Kidney tubule cell (primary cell): Measurements from ENCODE around the gene ARHGAP11A.

Source experiments
- DNase-seq: peaks from one replicate; pipeline ENCODE4 v3.0.0-alpha.2; 2018; ENCODE audit warnings: low spot score

The ARHGAP11A gene

DNA sequence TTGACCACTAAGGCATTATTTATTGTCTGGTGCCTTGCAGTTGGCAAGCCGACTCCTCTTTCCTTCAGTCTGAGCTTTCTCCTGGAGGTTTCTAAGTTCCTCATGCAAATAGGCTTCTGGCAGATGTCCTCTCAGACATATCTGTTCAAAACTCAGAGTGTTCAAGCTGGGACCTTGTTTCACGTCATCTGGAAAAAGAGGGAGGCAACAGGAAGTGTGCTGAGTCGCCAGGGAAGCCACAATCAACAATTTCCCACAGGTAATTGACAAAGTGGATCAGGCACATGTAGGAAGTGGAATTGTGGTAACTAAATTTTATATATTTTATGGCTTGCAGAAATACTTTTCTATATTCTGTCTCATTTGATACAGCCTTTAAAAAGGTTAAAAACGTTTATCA, 40.8 kb downstream of the ARHGAP11A start:
- no peak for DNase-seq

DNA sequence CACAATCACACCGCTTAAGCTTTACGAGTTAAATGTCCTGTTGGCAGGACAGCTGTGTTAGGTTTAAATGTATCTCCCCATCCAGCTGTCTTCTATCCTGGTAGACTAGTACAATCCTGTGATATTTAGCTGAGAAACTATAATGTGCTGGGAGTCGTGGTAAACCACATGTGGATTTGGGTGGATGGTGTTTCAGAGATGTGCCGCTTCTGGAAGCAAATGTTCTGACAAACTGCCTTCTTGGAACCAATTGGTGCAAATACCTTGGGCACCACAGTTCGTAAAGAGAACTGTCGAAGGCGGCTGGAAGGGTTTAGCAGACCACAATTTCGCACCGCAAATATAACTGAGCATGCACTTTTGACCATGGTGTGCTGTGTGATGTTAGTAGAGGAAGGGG, 41.2 kb downstream of the ARHGAP11A start:
- DNase-seq, result no peak

DNA sequence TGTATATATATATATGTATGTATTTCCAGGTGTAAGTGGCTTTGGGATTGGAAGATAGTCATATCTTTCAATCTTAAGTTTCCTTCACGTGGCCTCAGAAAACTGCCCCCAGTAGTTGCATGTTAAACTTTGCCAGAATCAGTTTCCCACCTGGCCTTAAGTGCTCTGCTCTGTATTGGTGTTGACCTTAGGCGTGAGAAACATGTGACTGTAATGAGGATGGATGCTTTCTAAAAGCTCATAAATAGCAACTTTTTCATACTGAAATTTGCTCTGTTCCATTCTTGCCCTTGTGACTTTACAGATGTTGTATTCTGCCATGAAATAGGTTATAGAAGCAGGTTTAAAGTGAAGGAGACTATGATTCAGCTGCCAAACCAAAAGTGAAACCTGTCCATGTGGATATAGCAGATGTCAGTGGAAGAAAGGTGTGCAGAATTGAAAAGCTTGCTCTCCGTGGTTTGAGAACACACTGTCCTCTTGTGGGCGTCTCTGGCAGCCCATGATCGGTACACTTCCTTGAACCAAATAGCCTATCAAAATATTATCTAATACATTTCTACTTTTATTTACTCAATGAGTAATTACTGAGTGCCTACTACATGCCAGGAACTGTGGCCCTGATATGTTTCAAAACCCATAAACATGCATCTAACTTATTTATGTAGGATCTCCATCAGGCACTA, 42.0 kb downstream of the ARHGAP11A start:
- DNase-seq, result peak; percentile 53

DNA sequence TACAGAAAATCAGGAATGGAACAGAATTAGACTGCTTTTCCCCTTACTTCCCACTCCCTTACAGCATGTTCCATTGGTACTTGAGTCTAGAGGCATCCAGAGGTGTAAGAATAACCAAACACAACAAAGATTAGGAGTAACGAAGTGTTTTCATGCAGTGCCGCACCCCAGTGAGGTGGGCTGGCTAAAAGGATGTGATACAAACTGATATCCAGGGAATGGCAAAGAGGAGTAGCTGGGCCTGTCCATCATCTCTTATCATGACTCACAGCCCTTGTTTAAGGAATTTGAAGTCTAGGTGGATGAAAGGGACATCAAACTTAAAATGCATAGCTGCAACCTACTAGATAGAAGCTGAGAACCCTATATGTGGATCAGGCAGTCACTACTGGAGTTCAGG, 42.6 kb downstream of the ARHGAP11A start:
- no peak for DNase-seq

DNA sequence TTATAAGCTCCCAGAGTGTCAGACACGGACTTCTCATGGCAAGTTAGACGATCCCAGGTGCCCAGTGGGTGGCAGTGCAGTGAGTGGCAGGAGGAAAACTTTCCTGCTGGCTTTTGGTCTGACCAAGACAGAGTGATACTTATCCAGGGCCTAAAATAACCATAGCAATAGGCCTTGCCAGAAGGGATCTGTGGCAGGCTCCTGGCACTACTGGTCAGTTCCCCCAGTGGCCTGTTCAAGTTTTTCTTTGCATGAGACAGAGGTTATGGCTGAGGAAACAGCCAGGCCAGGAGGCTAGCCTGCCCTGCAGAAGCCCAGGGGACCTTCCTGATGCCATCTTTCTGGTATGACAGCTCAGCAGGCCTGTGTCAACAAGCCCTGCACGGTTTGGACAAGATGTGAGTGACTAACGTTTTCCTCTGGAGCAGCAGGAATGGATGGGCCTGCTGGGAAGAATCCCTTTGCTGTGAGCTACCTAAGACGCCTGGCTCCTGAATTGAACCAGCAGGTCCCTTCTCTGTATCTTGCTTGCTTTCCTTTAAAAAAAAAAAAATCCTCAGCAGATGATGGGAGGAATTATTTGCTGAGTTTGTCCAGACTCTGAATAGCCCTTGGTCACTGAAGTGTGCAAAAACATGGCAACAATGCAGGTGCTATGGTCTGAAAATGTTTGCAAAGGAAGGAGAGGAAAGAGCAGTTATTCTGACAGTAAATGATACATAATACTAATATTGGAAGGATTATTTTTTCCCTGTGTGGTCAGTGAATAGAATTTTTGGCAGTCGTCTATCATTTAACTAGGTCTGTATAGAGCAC, 44.2 kb downstream of the ARHGAP11A start:
- peak; percentile 94 for DNase-seq

DNA sequence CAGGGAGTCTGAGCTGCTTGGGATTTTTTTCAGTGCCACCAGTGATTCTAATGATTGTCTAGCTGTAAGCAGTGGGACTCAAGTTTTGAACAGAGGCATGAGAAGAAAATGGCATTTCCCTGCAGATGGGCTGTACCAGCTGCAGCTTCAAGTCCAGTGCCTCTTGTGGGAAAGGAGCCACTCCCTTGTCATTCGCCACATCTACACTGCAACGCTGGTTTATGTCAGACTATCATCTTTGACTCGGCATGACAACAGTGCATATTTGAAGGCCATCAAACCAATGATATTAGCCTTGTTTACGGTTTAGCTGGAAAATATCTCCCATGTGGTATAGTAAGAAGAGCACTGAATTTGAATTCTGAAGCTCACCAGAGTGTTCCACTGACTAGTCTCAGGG, 48.4 kb downstream of the ARHGAP11A start:
- DNase-seq, result no peak

DNA sequence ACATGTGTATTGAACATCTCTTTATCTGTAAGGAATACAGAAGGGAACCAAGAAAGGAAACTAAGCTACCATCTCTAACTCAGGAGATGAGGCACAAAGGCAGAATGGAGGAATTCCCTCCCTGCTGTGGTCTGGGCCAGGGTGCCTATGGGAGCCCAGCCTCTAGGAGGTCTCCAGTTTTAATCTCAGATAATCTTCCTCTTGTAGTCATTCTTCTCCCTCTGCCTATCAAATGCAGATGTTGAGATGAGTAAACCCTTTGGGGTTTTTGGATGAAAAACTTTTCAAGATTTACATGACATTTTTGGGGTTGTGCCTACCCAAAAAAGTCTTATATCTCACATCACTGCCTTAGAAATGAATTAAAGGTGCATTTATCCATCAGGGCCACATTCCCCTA, 49.5 kb downstream of the ARHGAP11A start:
- DNase-seq, result no peak

DNA sequence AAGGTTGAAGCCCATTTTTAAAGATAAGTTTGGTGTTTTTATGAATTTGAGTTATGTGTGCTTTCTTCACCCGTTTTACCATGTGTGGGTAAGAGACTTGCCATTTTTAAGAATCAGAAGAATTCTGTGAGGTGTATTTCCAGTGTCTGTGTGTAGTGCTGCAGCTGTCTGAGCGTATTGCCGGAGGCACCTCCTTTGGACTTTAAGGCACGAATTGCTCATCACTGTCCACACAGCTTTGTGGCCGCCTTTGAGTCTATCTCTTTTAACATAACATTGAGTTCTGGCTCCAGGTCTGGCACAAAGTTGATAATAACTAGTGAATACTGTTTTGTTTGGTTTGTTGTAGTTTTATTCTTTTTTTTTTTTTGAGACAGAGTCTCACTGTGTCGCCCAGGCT, 52.0 kb downstream of the ARHGAP11A start:
- no peak for DNase-seq

DNA sequence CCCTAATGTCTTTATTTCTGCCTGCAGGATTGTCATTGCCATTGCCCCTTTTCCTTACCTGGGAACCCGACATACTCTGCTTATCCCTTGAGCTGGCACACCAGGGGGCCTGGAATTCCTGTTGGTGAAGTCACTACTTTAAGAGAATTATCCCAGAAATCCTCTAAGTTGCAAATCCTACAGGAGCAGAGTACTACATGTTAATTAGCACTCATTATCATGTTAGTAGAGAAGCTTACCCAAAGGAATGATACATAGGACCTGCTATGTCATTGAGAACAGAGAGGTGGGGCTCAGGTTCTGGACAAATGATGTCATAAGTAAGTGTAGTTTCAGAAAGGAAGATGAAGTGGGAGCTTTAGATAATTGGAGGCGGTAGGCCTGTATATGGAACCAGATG, 53.6 kb downstream of the ARHGAP11A start:
- no peak for DNase-seq

DNA sequence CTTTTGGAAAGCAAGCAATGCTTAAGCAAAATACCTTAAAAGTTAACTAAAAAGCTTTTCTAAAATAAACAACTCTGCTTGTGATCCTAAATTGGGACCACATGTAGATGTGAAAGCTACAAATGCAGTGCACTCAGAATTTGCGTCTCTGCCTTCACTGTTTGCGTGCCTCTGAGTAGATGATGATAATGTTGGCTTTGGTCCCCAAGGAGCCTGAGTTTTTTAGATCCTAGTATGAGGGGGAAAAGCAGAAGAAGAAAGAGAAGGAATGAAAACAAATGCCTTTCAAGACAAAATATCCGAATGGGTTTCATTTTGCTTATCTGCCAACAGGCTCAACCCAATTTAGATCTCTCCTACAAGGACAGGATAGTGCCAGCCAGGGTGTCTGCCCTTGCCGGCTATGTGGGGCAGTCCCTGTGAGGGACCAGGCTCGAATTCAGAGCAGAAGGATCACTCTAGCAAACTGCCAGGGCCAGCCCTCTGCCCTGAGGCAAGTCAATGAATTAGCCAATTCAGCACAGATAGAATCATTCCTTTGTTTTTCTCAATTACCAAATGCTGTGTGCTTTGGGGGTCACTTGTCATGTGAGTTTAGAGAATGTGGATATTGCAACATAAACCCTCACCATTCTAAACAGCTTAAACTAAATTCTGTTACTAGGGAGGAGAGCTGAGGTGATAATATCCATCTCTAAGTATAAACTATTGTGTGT, 54.8 kb downstream of the ARHGAP11A start:
- DNase-seq, result no peak

DNA sequence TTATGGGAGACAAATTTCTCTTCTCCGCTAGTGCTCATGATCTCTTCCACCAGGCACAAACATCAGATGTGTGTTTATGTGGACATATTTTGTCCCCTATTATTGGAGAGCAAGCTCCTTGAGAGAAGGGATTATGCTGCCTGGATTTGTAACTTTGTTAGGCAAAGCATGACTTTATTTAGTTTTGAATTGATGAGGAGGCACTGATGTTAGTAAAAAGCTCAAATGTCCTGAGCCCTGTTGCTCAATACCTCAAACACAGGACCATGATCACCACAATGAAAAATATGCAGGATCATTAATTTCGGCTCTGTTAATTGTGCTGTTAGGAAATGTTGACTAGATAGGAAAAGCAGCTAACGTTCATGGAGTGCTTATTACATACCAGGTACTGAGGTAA, 55.3 kb downstream of the ARHGAP11A start:
- no peak for DNase-seq

DNA sequence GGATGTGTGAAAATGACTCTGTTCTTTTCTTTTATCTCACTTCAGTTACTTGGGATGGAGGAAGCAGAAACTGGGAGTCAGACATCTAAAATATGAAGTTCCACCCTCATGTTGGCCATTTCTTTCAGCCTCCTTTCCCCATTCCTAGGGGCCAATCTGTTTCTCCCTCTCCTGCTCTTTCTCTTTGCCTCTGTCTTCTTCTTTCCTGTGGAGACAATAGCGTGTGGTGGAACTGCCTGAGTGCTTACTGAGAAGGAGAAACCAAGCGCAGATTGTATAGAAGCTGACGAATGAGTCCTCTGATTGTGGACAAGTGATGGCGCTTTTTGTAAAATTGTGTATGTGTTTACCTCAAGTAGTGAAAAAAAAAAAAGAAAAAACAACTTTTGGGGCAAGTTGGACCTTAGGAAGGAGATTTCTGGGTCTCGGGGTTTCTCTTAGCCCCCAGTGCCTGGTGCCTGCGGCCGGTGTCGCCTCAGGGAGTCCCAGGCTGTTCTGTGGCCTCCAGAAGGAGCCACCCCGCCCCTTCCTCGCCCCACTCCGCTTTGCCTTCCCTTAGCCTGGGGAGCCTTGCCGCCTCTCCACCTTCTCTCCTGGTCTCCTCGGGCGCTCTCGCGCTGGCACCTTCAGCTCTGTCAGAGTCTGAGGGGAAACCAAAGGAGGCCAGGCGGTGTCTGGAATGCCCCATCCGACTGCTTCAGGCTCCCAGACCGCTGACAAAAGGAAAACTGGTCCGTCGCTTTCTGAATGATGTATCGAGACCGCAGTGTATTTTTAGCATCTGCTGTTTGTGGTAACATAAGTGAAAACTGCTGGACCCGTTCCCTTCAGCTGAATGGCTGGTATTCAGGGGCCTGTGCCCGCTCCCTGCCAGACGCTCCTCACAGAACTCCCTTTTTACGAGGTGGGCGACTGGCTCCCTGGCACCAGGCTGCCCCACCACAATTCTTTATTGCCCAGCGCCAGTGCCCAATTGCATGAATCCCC, 56.3 kb downstream of the ARHGAP11A start:
- DNase-seq, result no peak

DNA sequence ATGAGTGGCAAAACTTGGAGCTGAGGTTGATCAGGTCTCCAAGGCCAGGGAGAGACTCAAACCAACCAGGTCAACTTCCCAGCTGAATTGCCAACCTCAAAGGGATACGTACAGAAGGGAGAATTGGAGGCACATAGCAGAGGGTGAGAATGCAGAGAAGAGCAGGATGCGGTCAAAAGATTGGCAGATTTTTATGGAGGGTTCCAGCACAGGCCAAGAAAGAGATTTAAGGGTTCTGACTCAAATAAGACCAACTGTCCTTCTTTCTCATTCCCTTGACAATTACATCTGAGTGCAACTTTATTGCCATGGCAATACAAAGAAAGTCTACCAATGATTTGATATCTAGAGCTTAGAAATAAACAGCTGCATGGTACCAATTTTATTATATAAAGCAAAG, 59.4 kb downstream of the ARHGAP11A start:
- DNase-seq, result no peak

DNA sequence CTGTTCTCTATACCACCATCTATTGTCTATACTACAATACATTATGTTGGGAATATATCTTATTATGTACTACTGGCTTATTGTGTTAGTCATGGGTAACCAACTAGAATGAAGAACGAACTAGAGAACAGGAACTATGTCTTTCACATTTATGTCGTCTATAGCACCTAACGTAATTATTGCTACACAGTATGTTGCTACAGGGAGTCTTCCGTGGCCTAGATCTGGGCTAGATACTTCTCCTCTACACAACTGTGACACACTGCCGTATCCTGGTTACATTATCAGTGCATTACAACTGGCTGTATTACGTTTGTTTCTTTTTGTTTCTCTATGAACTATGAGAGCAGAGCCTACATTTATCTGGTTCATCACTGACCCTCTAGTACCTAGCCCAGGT, 60.2 kb downstream of the ARHGAP11A start:
- no peak for DNase-seq

DNA sequence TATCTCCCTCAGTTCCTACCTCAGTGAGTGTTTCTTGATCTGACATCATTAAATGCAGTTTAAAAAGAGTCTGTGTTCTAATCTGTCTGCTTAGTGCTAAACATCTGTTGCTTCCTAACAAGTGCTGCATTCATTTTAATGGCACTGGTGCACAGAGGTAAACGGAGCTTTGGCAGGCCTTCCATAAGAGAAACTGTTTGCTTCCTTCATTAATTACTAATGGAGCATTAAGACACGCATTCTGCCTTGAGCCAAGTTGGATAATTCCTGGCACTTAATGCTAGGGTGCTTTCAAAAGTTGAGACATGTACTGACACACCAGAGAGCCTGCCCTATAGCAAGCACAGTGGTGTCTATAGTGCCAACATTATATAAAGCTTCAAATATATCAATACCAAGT, 60.9 kb downstream of the ARHGAP11A start:
- DNase-seq, result no peak

DNA sequence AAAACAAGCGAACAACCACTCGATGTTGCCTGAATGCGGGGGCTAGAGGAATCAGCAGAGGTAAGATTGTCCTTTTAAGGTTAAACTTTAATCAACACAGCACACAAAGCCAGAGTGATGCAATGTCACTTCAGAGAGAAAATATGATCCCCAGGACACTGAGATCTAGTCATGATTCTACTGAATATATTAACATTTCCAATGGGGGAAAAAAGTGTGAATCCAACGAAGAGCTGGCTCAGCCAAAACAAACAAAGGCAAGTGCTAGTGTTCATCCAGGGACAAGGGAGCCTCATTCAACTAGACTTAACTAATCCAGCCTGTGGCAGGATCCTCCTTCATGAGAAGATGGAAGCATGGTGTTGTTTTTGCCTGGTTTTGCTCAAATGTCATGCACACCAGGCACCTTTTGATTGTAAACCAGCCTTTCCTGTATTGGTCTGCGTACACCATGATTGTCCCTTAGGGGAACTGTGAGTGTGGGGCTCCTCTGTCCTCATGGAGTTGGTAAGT, 62.0 kb downstream of the ARHGAP11A start:
- peak; percentile 81 for DNase-seq

DNA sequence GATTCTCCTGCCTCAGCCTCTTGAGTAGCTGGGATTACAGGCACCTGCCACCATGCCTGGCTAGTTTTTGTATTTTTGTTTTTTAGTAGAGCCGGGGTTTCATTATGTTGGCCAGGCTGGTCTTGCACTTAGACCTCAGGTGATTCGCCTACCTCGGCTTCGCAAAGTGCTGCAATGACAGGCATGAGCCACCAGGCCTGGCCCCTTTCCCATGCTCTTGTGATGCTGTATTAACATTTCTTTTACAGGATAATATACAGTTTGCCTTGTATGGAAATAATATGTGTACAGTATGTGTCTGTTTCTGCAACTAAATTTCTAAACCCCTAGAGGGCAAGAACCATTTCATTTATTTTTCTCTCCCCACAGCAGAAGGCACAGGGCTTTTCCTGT, 64.0 kb downstream of the ARHGAP11A start:
- no peak for DNase-seq

DNA sequence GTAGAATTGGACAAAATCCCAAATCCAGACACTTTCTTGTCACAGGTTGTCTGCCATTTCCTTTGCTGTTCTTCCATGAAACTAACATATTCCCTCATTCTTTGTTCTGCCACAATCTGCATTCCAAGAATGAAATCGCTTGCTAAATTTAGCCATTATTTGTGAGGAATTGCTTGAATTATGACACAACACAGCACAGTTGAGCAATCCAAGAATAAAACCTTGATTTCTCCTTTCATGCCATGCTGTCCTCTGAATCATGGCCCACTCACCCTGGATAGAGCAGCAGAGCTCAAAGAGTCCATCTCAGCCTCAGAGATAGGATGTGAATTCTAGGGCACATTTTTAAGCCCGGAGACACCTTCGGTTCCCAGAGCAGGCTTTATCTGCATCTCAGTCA, 67.3 kb downstream of the ARHGAP11A start:
- DNase-seq, result peak; percentile 91

DNA sequence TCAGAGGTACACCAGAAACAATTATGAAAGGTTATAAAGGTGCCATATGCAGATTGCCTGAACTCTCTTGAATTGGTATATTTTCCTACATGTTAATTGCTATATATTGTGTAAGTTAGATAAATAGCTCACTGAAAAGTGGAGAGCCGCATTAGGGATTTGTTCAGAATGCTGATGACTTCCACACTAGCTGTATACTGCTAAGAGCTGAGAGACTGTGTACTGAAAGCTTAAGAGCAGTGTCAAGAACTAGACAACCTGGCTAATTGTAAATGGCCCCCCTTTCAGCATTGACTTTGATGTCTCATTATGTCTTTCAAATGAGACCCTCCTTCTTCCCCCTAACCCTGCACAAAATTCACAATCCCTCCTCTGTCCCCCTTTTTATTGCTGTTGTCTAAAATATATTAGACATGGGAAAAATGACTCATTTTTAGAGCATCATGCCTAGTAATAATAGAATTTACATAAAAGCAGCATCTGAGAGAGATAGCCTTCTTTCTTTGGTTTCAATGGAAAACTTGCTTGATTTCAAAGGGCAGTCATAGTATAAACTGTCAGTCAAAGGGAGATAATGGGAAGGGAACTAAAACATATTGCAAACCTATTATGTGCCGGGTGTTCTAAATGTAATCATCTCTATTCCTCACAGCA, 67.8 kb downstream of the ARHGAP11A start:
- no peak for DNase-seq

DNA sequence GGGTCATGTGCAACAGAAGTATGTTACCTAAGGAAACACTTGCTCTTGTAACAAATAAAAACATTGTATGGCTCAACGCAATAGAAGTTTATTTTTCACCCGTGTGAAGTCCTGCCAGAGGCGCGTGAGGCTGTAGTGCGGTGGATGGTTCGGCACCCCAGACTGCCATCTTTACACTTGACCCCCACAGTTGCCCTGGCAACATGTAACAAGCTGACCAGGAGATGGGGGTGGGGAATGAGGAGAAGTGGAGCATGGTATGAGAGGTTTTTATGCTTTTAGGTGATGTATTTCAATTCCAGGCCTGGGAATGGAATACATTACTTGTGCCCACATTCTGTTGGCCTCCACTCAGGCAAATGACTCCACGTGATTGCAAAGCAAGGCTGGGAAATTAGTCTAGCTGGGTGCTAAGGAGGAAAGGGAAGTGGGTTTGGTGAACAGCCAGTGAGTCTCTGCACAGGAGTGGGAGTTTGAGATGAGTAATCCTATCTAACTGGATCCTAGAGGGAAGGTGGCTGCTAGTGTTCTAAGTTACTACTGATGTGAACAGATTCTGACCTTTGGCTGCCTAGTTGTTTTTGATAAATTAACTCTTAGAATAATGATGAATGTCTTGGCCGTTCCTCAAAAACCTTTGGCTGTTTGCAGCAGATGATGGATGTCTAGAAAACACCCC, 68.7 kb downstream of the ARHGAP11A start:
- DNase-seq, result peak; percentile 96

DNA sequence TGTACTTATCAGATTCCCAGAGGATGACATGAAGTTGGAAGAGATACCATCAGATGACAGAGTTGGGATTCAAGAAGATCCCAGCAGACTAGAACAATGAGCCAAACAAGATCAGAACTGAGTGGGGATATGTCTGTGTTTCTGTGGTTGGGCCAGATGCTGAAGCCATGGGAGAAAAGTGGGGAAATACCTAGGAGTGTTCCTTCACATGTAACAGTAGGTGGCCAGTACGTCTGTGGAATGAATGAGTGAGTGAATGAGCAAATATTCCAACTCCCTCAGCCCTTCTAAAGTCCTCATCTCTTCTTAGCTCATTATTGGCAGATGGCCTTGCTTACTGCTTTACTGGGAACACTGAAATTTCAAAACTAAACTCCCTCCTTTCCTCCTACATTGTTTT, 70.3 kb downstream of the ARHGAP11A start:
- no peak for DNase-seq
